Ovary (tissue), 9 donors: ENCODE data around the gene LSAMP. TPM values are rescaled to one million over a fixed set of nuclear protein-coding genes. Genes with fewer than 3 reads are reported as not detected.

Experiments
- DNase-seq, 5 donors: peaks; one replicate each; pipeline ENCODE4 v3.0.0-alpha.2; 2019 to 2020
- H3K27ac ChIP-seq, 2 donors: fragments of 200-600 bp; one replicate each; pipeline versions ENCODE4 v1.5.1 to v1.8.0; 2019 to 2022
- H3K27me3 ChIP-seq: fragments of 200-600 bp; one replicate; pipeline ENCODE4 v1.8.0; 2022
- H3K36me3 ChIP-seq: fragments of 200-600 bp; sonication (generic); one replicate; pipeline ENCODE4 v1.5.1; 2019
- H3K4me1 ChIP-seq: one replicate; pipeline ENCODE4 v1.8.1; 2013; ENCODE audit warnings: mild to moderate bottlenecking, moderate library complexity; ENCODE audit not compliant: insufficient read depth
- H3K4me3 ChIP-seq: fragments of 200-600 bp; sonication (generic); one replicate; pipeline ENCODE4 v1.5.1; 2017
- H3K9me3 ChIP-seq, 2 donors: fragments of 200-600 bp in 1 of 2; sonication (generic) in 1 of 2; one replicate each; pipeline versions ENCODE4 v1.5.1 to v1.8.1; 2013 to 2019; ENCODE audit warnings: mild to moderate bottlenecking in 1 of 2, moderate library complexity in 1 of 2
- EP300 ChIP-seq: sonication (generic); formaldehyde crosslinking; IDR thresholded peaks from one replicate; pipeline ENCODE4 v1.6.1; 2017; ENCODE audit warnings: antibody characterized with exemption
- POLR2A ChIP-seq: fragments of 450-650 bp; IDR thresholded peaks from one replicate; pipeline ENCODE4 v1.6.1; 2017; ENCODE audit warnings: antibody characterized with exemption, mild to moderate bottlenecking, moderate library complexity
- WGBS, 3 donors: extraction: QIAGEN DNeasy Blood & Tissue Kit in 1 of 3; methylation state at CpG; one replicate each; pipeline versions ENCODE4 v1.1.5 to v1.1.7; 2013 to 2017; 5-methylcytosine and 5-hydroxymethylcytosine counted together
- intact Hi-C, 4 donors: fragments of 100-400 bp; cut with DNase I; formaldehyde crosslinking; loops; one replicate each; pipeline versions ENCODE4 v1.11.0 to v1.15.1; 2022 to 2023
- polyA plus RNA-seq, 2 donors: library from polyadenylated mRNA; stranded (reverse); fragments of 200-250 nt in 1 of 2; fragments of 350-450 nt in 1 of 2; fragmentation: Illumina TruSeq in 1 of 2; extraction: RNeasy Lipid Tissue Mini Kit (QIAGEN cat#74804) in 1 of 2; gene quantifications; one replicate each; pipeline ENCODE4 v1.2.3, GENCODE V29; 2013 to 2014
- total RNA-seq, 7 donors: library from RNA; depleted of rRNA in 2 of 7; stranded (reverse); fragments of >200 nt in 2 of 7; fragmentation: NEBNext Ultra II Directional in 3 of 7; extraction: Animal tissue kit (Norgen Biotek cat#: 25700) in 3 of 7; gene quantifications; one replicate each; pipeline versions ENCODE4 v1.1.0 to v1.2.4, GENCODE V29; 2016 to 2023
- TF ChIP-seq, protein P1 (sequence below), 3 donors: fragments of 450-650 bp in 2 of 3; fragments of 200-600 bp in 1 of 3; IDR thresholded peaks; one replicate each; pipeline versions ENCODE4 v1.5.1 to v1.8.0; 2016 to 2022; ENCODE audit warnings: antibody characterized with exemption in 3 of 3, mild to moderate bottlenecking in 1 of 3
- donor health status: DM: no; HTN: no; CAD: no; lungs with moderate emphysema.
- donor health status: DM: no; HTN: no; CAD: no.
- donor health status: Bipolar disorder and iron deficiency.
- donor health status: DM: yes; HTN: yes; CAD: no.
- donor health status: DM: no; HTN: no; CAD: no.
- donor health status: DM: yes; HTN: yes; CAD: no.

Gene LSAMP
- total and polyA plus RNA-seq, 9 donors = 1.1 to 13.0 (median 5.4) TPM

DNA sequence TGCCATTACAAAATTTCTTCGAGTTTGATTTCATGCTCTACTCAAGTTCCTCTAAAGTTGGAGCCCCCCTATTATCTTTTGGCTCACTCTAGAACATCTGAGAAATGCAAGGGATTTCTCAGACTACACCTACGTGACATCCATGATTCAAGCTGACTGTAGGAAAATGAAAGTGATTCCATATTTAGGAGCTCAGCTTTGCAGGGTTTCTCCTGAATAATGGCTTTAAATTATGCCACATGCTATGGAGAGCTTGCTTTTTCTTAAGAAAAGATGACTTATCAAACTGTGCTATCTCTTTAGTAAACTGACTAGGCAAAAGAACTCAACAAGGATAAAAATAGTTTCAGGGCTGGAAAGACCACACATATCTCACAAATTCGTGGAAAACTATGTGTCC lies 292.1 kb downstream of the LSAMP start:
- Histone ChIP-seq H3K4me1 (no peaks in the 10 kb centered on the region), H3K9me3 (no peaks in the 10 kb centered on the region), H3K27me3 (no peaks in the 10 kb centered on the region), H3K36me3 (no peaks in the 10 kb centered on the region), H3K27ac (no peak overlapping the region), H3K4me3 (no peak overlapping the region)
- intact Hi-C loops = no loop called here
- WGBS, 3 donors = 6 to 13% (median 8%) methylated on average over 3 of the region's 3 CpGs
- no peak for DNase-seq
- TF ChIP-seq EP300 = no peak
- TF ChIP-seq POLR2A = no peak
- TF ChIP-seq, protein P1, sequence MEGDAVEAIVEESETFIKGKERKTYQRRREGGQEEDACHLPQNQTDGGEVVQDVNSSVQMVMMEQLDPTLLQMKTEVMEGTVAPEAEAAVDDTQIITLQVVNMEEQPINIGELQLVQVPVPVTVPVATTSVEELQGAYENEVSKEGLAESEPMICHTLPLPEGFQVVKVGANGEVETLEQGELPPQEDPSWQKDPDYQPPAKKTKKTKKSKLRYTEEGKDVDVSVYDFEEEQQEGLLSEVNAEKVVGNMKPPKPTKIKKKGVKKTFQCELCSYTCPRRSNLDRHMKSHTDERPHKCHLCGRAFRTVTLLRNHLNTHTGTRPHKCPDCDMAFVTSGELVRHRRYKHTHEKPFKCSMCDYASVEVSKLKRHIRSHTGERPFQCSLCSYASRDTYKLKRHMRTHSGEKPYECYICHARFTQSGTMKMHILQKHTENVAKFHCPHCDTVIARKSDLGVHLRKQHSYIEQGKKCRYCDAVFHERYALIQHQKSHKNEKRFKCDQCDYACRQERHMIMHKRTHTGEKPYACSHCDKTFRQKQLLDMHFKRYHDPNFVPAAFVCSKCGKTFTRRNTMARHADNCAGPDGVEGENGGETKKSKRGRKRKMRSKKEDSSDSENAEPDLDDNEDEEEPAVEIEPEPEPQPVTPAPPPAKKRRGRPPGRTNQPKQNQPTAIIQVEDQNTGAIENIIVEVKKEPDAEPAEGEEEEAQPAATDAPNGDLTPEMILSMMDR (IDR thresholded peaks at IDR 0.05) = no peak

DNA sequence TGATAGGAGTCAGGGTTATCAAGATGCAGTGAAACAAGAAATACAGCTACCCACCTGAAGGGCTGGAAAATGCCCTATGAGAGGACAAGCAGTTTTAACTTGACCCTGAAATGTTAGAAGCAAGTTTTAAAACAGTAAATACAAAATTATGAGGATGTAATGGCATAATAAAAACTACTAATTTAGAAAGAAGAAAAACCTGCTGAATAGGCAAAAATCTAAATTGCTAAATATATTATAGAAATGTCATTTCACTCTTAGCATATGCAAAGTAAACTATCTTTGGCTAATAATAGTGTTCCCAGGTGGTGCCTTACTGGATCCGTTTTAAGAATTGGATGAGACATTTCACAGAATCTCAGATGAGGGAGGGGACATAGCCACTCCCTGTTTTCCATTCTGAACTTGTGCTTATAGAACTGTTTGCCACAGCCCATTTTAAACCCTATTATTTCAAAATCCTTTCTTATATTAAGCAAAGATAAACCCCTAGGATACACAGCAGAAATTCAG lies 294.6 kb downstream of the LSAMP start:
- TF ChIP-seq, protein P1 (IDR thresholded peaks at IDR 0.05) = no peak
- TF ChIP-seq POLR2A = no peak
- no peak for TF ChIP-seq EP300
- H3K27me3 ChIP-seq = no peaks in the 10 kb centered on the region
- no peaks in the 10 kb centered on the region for H3K36me3 ChIP-seq
- intact Hi-C loops = no loop called here
- no peak overlapping the region for H3K27ac ChIP-seq
- H3K4me1 ChIP-seq = no peaks in the 10 kb centered on the region
- DNase-seq = no peak
- 60 to 70% (median 61%) methylated on average over 1 of the region's 1 CpG for WGBS, 3 donors
- no peaks in the 10 kb centered on the region for H3K9me3 ChIP-seq
- no peak overlapping the region for H3K4me3 ChIP-seq

DNA sequence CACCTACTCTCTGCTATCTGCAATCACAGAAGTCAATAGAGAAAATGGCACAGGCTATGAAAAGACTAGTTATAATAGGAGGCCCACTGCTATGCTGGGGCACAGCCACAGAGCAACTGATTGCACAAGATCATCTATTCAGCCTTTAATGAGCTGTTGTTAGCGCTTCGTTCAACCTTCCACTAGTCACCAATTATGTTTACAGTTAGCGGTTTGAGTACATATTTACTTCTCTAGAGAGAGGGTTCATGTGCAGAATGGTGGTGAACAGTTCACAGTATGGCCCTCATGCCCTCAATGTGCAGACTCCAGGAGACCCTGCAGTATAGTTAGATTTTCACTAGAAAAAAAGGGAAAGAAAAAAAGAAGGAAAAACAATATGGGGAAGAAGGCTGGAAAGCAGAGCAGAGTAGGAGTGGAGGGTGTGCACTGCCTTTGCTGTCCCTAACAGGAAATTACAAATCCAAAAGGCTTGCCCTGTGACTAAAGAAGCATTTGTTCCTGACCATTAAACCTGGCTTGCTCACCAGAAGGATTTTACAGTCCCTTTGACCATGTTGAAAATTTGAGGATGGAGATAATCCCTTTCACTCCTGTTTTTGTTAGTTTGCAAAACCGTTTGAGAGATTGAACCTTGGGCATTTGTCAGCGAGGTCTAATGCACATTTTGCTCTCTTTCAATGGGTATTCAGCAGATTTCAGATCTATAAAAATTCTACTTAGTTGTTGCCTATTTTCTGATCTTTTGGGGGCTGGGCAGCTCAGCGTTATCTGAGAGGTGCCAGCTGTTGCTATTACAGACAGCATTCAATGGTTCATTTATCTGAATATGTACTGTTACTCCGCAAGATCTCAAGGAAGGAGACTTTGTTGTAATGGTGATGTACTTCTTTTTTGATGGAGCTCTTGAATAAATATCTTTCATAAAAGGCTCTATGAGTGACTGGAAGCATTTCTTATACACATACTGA lies 296.1 kb downstream of the LSAMP start:
- no peaks in the 10 kb centered on the region for H3K36me3 ChIP-seq

DNA sequence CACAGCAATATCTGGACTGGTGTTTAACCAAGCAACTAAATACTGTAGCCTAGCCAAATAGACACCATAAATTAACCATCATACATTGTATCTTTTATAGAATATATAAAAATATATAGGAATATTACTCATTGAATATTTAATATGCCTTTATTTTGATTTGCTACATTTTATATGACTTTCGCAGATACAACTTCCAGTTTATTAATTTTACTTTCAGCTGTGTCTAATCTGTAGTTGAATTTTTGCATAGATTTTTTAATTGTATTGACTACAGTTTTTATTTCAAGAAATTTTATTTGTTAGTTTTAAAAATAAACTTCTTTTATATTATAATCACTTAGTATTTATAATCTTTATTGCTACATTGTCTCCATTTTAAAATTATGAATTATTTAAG lies 299.7 kb downstream of the LSAMP start:
- H3K36me3 ChIP-seq = no peaks in the 10 kb centered on the region
- WGBS, 3 donors = 88 to 100% (median 93%) methylated on average over 1 of the region's 1 CpG
- H3K4me1 ChIP-seq = no peaks in the 10 kb centered on the region
- no peak overlapping the region for H3K4me3 ChIP-seq
- TF ChIP-seq POLR2A (no peak), EP300 (no peak)
- TF ChIP-seq, protein P1 (IDR thresholded peaks at IDR 0.05) = no peak
- no peak overlapping the region for H3K27ac ChIP-seq
- intact Hi-C loops = no loop called here
- H3K27me3 ChIP-seq = no peaks in the 10 kb centered on the region
- no peak for DNase-seq
- no peaks in the 10 kb centered on the region for H3K9me3 ChIP-seq

More for the DNA sequence above, 296.1 kb downstream of the LSAMP start:
- Histone ChIP-seq H3K4me1 (no peaks in the 10 kb centered on the region), H3K27me3 (no peaks in the 10 kb centered on the region), H3K27ac (no peak overlapping the region), H3K4me3 (no peak overlapping the region), H3K9me3 (no peaks in the 10 kb centered on the region)
- no peak for DNase-seq
- WGBS, 3 donors = 81 to 89% (median 81%) methylated on average over 7 of the region's 7 CpGs
- TF ChIP-seq POLR2A = no peak
- TF ChIP-seq EP300 = no peak
- TF ChIP-seq, protein P1 (IDR thresholded peaks at IDR 0.05) = no peak
- intact Hi-C loops = no loop called here
